Right lobe of liver (tissue), 6 donors: ENCODE data around the gene CTSE. TPM values are rescaled to one million over a fixed set of nuclear protein-coding genes. Genes with fewer than 3 reads are reported as not detected.

Experiments
- ATAC-seq, 4 donors: fragments of 200-7000 bp; cut with Tn5 transposase; one replicate each; pipeline ENCODE4 v1.9.1; 2020; ENCODE audit warnings: mild to moderate bottlenecking in 4 of 4, moderate library complexity in 4 of 4
- DNase-seq, 3 donors: peaks; one replicate each; pipeline ENCODE4 v3.0.0-alpha.2; 2020
- H3K27ac ChIP-seq, 3 donors: fragments of 200-600 bp; one replicate each; pipeline ENCODE4 v1.8.0; 2022
- H3K27me3 ChIP-seq, 2 donors: fragments of 200-600 bp; one replicate each; pipeline ENCODE4 v1.8.0; 2022
- H3K36me3 ChIP-seq, 4 donors: fragments of 200-600 bp; sonication (generic) in 1 of 4; one replicate each; pipeline versions ENCODE4 v1.5.1 to v1.8.0; 2017 to 2022; ENCODE audit warnings: control low read depth in 1 of 4
- H3K4me1 ChIP-seq, 4 donors: fragments of 200-600 bp; sonication (generic) in 1 of 4; one replicate each; pipeline versions ENCODE4 v1.5.1 to v1.8.0; 2017 to 2022; ENCODE audit warnings: control low read depth in 1 of 4
- H3K4me3 ChIP-seq, 3 donors: fragments of 200-600 bp; one replicate each; pipeline ENCODE4 v1.8.0; 2022
- H3K9me3 ChIP-seq, 4 donors: fragments of 200-600 bp; sonication (generic) in 1 of 4; one replicate each; pipeline versions ENCODE4 v1.5.1 to v1.8.0; 2017 to 2022; ENCODE audit warnings: control low read depth in 1 of 4
- CTCF ChIP-seq, 4 donors: fragments of 200-600 bp in 3 of 4; fragments of 450-650 bp in 1 of 4; IDR thresholded peaks; one replicate each; pipeline versions ENCODE4 v1.5.1 to v1.8.0; 2016 to 2022; ENCODE audit warnings: antibody characterized with exemption in 4 of 4, mild to moderate bottlenecking in 2 of 4
- POLR2A ChIP-seq: fragments of 450-650 bp; IDR thresholded peaks from one replicate; pipeline ENCODE4 v1.6.1; 2017; ENCODE audit warnings: antibody characterized with exemption, mild to moderate bottlenecking
- WGBS: methylation state at CpG from one replicate; pipeline ENCODE4 v1.1.6; 2018; ENCODE audit warnings: low coverage, low lambda C conversion rate; ENCODE audit not compliant: insufficient coverage; ENCODE audit errors: missing lambda C conversion rate; 5-methylcytosine and 5-hydroxymethylcytosine counted together
- intact Hi-C, 2 donors: fragments of 100-400 bp; cut with DNase I; formaldehyde crosslinking; loops; one replicate each; pipeline versions ENCODE4 v1.11.2 to v1.14.1; 2022
- total RNA-seq, 6 experiments: library from RNA; depleted of rRNA in 2 of 6; stranded (reverse); fragments of >200 nt in 2 of 6; fragmentation: NEBNext Ultra II Directional in 3 of 6; extraction: Animal tissue kit (Norgen Biotek cat#: 25700) in 3 of 6; gene quantifications; one replicate each; pipeline versions ENCODE4 v1.1.0 to v1.2.4, GENCODE V29; 2016 to 2023
- donor health status: DM: no; HTN: yes; CAD: no.
- donor health status: DM: no; HTN: no; CAD: no.
- donor health status: DM: no; HTN: no; CAD: no.
- donor health status: DM: no; HTN: yes; CAD: no.
- donor health status: DM: no; HTN: yes; CAD: no.

Gene CTSE
- total RNA-seq, 6 experiments from 2014 or later = 0.11 to 0.22 TPM; not detected in 4

GRCh38 chr1:205969229-205969628, 54.5 kb downstream of the CTSE start:
- Histone ChIP-seq H3K27me3 (no peaks in the 10 kb centered on the region), H3K27ac (no peak overlapping the region), H3K4me1 (no peaks in the 10 kb centered on the region), H3K9me3 (no peaks in the 10 kb centered on the region), H3K4me3 (no peak overlapping the region), H3K36me3 (no peaks in the 10 kb centered on the region)
- DNase-seq (no peak), ATAC-seq (no peak)
- WGBS = 82% methylated on average over 8 of the region's 8 CpGs
- intact Hi-C loops = no loop called here
- TF ChIP-seq POLR2A (no peak), CTCF (IDR thresholded peaks at IDR 0.05) (no peak)

- WGBS = 83% methylated on average over 10 of the region's 10 CpGs
- no peaks in the 10 kb centered on the region for H3K27me3 ChIP-seq
- no peaks in the 10 kb centered on the region for H3K9me3 ChIP-seq
- ATAC-seq (no peak), DNase-seq (no peak)
- TF ChIP-seq CTCF (IDR thresholded peaks at IDR 0.05) (no peak), POLR2A (no peak)
- intact Hi-C loops = no loop called here
- no peak overlapping the region for H3K4me3 ChIP-seq
- H3K4me1 ChIP-seq = no peaks in the 10 kb centered on the region
- no peak overlapping the region for H3K27ac ChIP-seq
- H3K36me3 ChIP-seq = no peaks in the 10 kb centered on the region
Measured at GRCh38 chr1:205967554-205968335, 56.0 kb downstream of the CTSE start.

GRCh38 chr1:205965036-205965884, 58.4 kb downstream of the CTSE start:
- Histone ChIP-seq H3K27me3 (no peaks in the 10 kb centered on the region), H3K9me3 (no peaks in the 10 kb centered on the region), H3K4me3 (no peak overlapping the region), H3K4me1 (no peaks in the 10 kb centered on the region), H3K27ac (no peak overlapping the region), H3K36me3 (no peaks in the 10 kb centered on the region)
- no peak for TF ChIP-seq CTCF (IDR thresholded peaks at IDR 0.05)
- no peak for TF ChIP-seq POLR2A
- peak in 1 of 3 donors; percentile 29 for DNase-seq
- intact Hi-C loops = no loop called here
- no peak for ATAC-seq
- WGBS = 37% methylated on average over 5 of the region's 13 CpGs

GRCh38 chr1:205963352-205964155, 60.1 kb downstream of the CTSE start:
- H3K27ac ChIP-seq = no peak overlapping the region
- H3K4me1 ChIP-seq = no peaks in the 10 kb centered on the region
- peak in 1 of 3 donors; percentile 28 for DNase-seq
- intact Hi-C loops = no loop called here
- H3K27me3 ChIP-seq = no peaks in the 10 kb centered on the region
- ATAC-seq = no peak
- no peaks in the 10 kb centered on the region for H3K9me3 ChIP-seq
- 86% methylated on average over 11 of the region's 16 CpGs for WGBS
- H3K36me3 ChIP-seq = no peaks in the 10 kb centered on the region
- TF ChIP-seq POLR2A (no peak), CTCF (IDR thresholded peaks at IDR 0.05) (no peak)
- H3K4me3 ChIP-seq = no peak overlapping the region
